GM20000 (cell line): ENCODE measurements around the gene MAP3K1.

Experiments
- DNase-seq: peaks from one replicate; pipeline ENCODE4 v3.0.0; 2012; ENCODE audit warnings: low spot score
- CTCF ChIP-seq: IDR thresholded peaks from 2 replicates; pipeline ENCODE4 v1.5.1; 2012; ENCODE audit warnings: mild to moderate bottlenecking, control low read depth; ENCODE audit errors: extremely low read depth, missing control alignments

MAP3K1 gene

GRCh38 chr5:56856541-56857178, 41.3 kb downstream of the MAP3K1 start:
- TF ChIP-seq CTCF, result no peak
- no peak for DNase-seq

GRCh38 chr5:56858777-56859442, 43.6 kb downstream of the MAP3K1 start:
- TF ChIP-seq CTCF, result no peak
- DNase-seq, result no peak

DNA sequence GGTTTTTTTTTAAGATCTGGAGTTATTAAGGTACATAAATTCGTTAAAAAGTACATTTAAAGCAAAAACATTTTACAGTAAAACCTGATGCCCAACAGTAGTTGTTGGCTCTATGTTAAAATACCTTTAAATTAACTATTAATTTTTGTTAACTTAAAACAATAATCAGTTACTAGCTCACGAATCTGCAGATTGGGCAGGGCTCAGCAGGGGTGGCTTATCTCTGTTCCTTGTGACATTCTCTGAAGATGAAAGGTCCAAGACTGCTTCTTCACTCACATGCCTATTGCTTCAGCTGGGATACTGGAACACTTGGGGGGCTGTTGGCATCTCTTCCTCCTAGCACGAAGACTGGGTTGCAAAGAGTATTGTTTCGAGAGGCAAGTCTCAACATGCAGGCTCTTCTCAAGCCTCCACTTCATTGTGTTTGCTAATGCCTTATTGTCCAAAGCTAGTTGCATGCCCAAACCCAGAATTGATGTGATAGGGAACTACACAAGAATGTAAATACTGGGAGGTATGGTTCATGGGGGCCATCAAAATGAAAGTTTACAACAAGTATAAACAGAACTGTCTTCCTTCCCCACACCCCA, 46.6 kb downstream of the MAP3K1 start:
- no peak for DNase-seq
- TF ChIP-seq CTCF, result no peak

GRCh38 chr5:56862909-56863308, 47.6 kb downstream of the MAP3K1 start:
- no peak for TF ChIP-seq CTCF
- no peak for DNase-seq

DNA sequence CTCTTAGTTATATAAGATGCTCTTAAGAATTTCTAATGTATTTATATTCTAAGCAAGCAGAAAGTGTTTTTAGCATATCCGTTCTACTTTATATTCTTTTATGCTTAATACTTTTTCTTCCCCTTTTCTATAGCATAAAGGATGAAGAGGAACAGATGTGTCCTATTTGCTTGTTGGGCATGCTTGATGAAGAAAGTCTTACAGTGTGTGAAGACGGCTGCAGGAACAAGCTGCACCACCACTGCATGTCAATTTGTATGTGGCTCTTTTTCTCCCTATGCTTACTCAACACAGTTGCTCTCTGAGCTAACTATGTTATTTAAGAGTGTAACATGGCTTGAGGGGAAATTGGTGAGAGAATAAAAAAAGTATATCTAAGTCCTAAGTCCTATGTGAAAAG, 56.4 kb downstream of the MAP3K1 start:
- DNase-seq, result no peak

GRCh38 chr5:56873056-56873455, 57.7 kb downstream of the MAP3K1 start:
- no peak for TF ChIP-seq CTCF
- no peak for DNase-seq

More for the DNA sequence above, 56.4 kb downstream of the MAP3K1 start:
- no peak for TF ChIP-seq CTCF

DNA sequence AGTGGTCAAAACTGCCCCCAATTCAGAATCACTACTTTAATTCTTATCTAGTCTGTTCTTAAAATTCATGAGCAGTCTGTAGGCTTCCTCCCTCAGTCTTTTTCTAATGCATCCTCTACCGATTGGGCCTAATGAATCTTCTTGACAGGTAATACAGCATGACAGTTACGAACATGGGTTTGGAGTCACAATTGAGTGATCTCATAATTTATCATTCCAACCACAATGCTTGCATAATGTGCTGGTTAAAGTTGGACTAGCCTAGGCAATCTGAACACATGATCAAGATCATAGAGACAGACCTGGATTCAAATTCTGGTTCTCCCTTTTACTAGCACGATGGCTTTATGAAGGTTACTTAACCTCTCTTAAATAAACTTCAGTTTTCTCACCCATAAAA, 61.0 kb downstream of the MAP3K1 start:
- TF ChIP-seq CTCF, result no peak
- DNase-seq, result no peak
